MCF 10A (cell line): Measurements from ENCODE around the gene PHC1. TPM values are rescaled to one million over a fixed set of nuclear protein-coding genes. Genes with fewer than 3 reads are reported as not detected.
"Not testable (repeated sequence)": the region's sequence is repeated elsewhere in the genome, so short reads cannot be mapped to it uniquely, and the experiment has no call there.

ENCODE experiments used
- BruUV-seq: library from RNA; stranded (reverse); fragments of 400-500 nt; replicated peaks from 2 replicates; lab custom pipeline; 2021; lab: Mats Ljungman, UMichigan
- CTCF ChIA-PET: fragments of 300-600 bp; sonication (Branson Sonifier 250); formaldehyde crosslinking; extraction: SDS; loops from one replicate; lab custom pipeline; 2021; ENCODE audit warnings: antibody characterized with exemption, inconsistent platforms; lab: Yijun Ruan, JAX
- POLR2A ChIA-PET: fragments of 300-600, 350-650 bp; sonication (Branson Sonifier 250); formaldehyde crosslinking; extraction: SDS; loops from one replicate; lab custom pipeline; 2020; ENCODE audit warnings: antibody characterized with exemption, inconsistent platforms; lab: Yijun Ruan, JAX
- DNase-seq: peaks from one replicate; pipeline ENCODE4 v3.0.0-alpha.2; 2018; ENCODE audit not compliant: unreplicated experiment
- H3K27ac Mint-ChIP-seq: one replicate; pipeline ENCODE4 v1.8.0; 2022; ENCODE audit warnings: mild to moderate bottlenecking, low read depth, mixed read lengths; ENCODE audit not compliant: unreplicated experiment
- H3K27me3 Mint-ChIP-seq: one replicate; pipeline ENCODE4 v1.8.0; 2022; ENCODE audit warnings: mixed read lengths; ENCODE audit not compliant: insufficient read depth, unreplicated experiment
- H3K36me3 Mint-ChIP-seq: one replicate; pipeline ENCODE4 v1.8.0; 2022; ENCODE audit warnings: mild to moderate bottlenecking, moderate library complexity, mixed read lengths; ENCODE audit not compliant: insufficient read depth, unreplicated experiment
- H3K4me1 Mint-ChIP-seq: one replicate; pipeline ENCODE4 v1.8.0; 2022; ENCODE audit warnings: mixed read lengths; ENCODE audit not compliant: insufficient read depth, unreplicated experiment
- H3K4me3 Mint-ChIP-seq: one replicate; pipeline ENCODE4 v1.8.0; 2022; ENCODE audit warnings: mild to moderate bottlenecking, moderate library complexity, mixed read lengths; ENCODE audit not compliant: unreplicated experiment
- H3K9me3 Mint-ChIP-seq: one replicate; pipeline ENCODE4 v1.8.0; 2022; ENCODE audit warnings: mixed read lengths; ENCODE audit not compliant: unreplicated experiment
- intact Hi-C: fragments of 100-400 bp; cut with micrococcal nuclease; formaldehyde crosslinking; loops from 2 replicates; pipeline ENCODE4 v1.14.1; 2022
- total RNA-seq: library from RNA; stranded (reverse); gene quantifications from 2 replicates; pipeline ENCODE4 v1.2.3, GENCODE V29; 2022
- TF ChIP-seq, protein P1 (sequence below): fragments of 200-600 bp; IDR thresholded peaks from one replicate; pipeline ENCODE4 v1.8.0; 2022; ENCODE audit warnings: antibody characterized with exemption, mild to moderate bottlenecking; ENCODE audit not compliant: unreplicated experiment

The PHC1 gene
- total RNA-seq, 1 experiment from 2014 or later, result 23.0 TPM

DNA sequence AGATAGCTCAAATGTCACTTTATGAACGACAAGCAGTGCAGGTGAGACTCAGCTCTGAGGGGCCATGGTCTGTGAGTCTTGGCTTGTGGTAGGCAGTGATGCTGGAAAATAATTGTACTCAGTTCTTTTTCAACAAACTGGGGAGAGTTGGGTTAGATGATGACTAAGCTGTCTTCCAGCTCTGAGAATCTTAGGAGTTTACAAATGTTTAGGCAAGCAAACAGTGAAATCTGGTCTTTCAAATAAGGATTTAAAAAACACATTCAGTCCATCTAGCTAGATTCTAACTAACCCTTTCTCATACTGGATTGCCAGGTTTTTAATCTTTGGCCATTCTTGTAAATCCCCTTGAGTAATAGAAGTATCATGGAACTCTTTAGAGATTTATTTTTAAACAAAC, 3.4 kb downstream of the PHC1 start:
- H3K9me3 Mint-ChIP-seq, result no peaks in the 10 kb centered on the region
- no peaks in the 10 kb centered on the region for H3K27me3 Mint-ChIP-seq
- H3K27ac Mint-ChIP-seq, result no peak overlapping the region
- no peak for DNase-seq
- TF ChIP-seq, protein P1, sequence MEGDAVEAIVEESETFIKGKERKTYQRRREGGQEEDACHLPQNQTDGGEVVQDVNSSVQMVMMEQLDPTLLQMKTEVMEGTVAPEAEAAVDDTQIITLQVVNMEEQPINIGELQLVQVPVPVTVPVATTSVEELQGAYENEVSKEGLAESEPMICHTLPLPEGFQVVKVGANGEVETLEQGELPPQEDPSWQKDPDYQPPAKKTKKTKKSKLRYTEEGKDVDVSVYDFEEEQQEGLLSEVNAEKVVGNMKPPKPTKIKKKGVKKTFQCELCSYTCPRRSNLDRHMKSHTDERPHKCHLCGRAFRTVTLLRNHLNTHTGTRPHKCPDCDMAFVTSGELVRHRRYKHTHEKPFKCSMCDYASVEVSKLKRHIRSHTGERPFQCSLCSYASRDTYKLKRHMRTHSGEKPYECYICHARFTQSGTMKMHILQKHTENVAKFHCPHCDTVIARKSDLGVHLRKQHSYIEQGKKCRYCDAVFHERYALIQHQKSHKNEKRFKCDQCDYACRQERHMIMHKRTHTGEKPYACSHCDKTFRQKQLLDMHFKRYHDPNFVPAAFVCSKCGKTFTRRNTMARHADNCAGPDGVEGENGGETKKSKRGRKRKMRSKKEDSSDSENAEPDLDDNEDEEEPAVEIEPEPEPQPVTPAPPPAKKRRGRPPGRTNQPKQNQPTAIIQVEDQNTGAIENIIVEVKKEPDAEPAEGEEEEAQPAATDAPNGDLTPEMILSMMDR, result no peak
- H3K4me1 Mint-ChIP-seq, result peaks cover 14% of the 10 kb centered on the region
- H3K4me3 Mint-ChIP-seq, result no peak overlapping the region
- CTCF ChIA-PET, result interaction anchor here (1.0 kb wide), 1 partner anchor 235 kb away, joined by 4 read pairs; no protein-coding TSS in a partner anchor
- POLR2A ChIA-PET, result interaction anchor here (6.2 kb wide), 1 partner anchor 32 kb away, joined by 76 read pairs; the partner anchor contains the start of gene M6PR
- H3K36me3 Mint-ChIP-seq, result peaks cover 31% of the 10 kb centered on the region
- intact Hi-C loops, result loop anchor here (10.0 kb wide), 1 partner anchor 87 kb away; no protein-coding TSS in a partner anchor
- BruUV-seq, result no TSS peak

DNA sequence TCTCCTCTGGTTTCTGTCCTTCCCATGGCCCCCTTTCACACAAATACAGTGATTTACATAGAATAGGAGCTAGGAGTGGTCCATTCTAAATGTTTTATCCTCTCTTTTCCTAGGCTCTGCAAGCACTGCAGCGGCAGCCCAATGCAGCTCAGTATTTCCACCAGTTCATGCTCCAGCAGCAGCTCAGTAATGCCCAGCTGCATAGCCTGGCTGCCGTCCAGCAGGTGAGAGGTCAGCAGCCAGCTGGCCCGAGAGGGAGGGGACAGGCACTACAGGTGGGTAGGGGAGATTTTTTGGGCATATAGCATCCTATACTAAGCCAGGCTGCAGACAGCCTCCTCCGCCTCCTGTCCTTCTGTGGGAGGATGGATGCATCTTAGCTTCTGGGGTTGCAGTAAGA, 5.3 kb downstream of the PHC1 start:
- CTCF ChIA-PET, result interaction anchor here (0.6 to 1.9 kb wide), 3 partner anchors 24 to 1396 kb away, joined by 3 to 5 read pairs (median 3); no protein-coding TSS in a partner anchor
- BruUV-seq, DNase-seq, H3K9me3 Mint-ChIP-seq, H3K4me3 Mint-ChIP-seq, H3K27me3 Mint-ChIP-seq, H3K4me1 Mint-ChIP-seq, H3K27ac Mint-ChIP-seq: not testable (repeated sequence)
- intact Hi-C loops, result loop anchor here (10.0 kb wide), 1 partner anchor 85 kb away; no protein-coding TSS in a partner anchor
- H3K36me3 Mint-ChIP-seq, result peaks cover 37% of the 10 kb centered on the region
- POLR2A ChIA-PET, result interaction anchor here (0.7 kb wide), 1 partner anchor 109 kb away, joined by 3 read pairs; no protein-coding TSS in a partner anchor

GRCh38 chr12:8922544-8922943, 8.2 kb downstream of the PHC1 start:
- H3K27me3 Mint-ChIP-seq, result no peaks in the 10 kb centered on the region
- CTCF ChIA-PET, result interaction anchor here (1.3 kb wide), 1 partner anchor 8 kb away, joined by 8 read pairs; the partner anchor contains the start of gene PHC1
- peaks cover 37% of the 10 kb centered on the region for H3K36me3 Mint-ChIP-seq
- BruUV-seq, result no TSS peak
- H3K9me3 Mint-ChIP-seq, result no peaks in the 10 kb centered on the region
- DNase-seq, result no peak
- H3K4me3 Mint-ChIP-seq, result no peak overlapping the region
- H3K4me1 Mint-ChIP-seq, result no peaks in the 10 kb centered on the region
- TF ChIP-seq, protein P1, result no peak
- intact Hi-C loops, result no loop called here
- POLR2A ChIA-PET, result no interaction called here
- H3K27ac Mint-ChIP-seq, result no peak overlapping the region

DNA sequence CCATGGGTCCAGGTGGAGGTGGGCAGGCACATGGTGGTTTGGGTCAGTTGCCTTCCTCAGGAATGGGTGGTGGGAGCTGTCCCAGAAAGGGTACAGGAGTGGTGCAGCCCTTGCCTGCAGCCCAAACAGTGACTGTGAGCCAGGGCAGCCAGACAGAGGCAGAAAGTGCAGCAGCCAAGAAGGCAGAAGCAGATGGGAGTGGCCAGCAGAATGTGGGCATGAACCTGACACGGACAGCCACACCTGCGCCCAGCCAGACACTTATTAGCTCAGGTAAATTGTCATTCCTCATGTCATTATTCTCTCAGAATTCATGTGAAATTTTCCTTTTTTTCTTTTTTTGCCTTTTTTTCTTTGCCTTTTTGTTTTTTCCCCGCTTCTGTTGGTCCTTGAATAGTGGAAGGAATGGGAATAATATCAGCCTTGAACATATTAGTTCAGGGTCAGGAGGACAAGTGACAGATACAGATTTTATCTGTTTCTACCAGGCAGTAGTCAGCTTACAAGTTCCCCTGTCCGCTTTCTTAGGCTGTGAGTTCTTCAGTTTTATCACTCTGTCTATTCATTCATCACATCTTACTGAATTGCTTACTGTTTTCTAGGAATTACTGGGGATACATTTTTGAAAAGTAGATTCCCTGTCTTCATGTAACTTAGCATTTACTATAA, 16.5 kb downstream of the PHC1 start:
- peaks cover 16% of the 10 kb centered on the region for H3K36me3 Mint-ChIP-seq
- intact Hi-C loops, H3K4me3 Mint-ChIP-seq, DNase-seq, H3K9me3 Mint-ChIP-seq, BruUV-seq, POLR2A ChIA-PET, H3K27me3 Mint-ChIP-seq, H3K27ac Mint-ChIP-seq, H3K4me1 Mint-ChIP-seq: not testable (repeated sequence)
- CTCF ChIA-PET, result interaction anchor here (0.6 kb wide), 1 partner anchor 181 kb away, joined by 3 read pairs; no protein-coding TSS in a partner anchor

- H3K4me1 Mint-ChIP-seq, H3K27ac Mint-ChIP-seq, H3K27me3 Mint-ChIP-seq: not testable (repeated sequence)
Observed at GRCh38 chr12:8932464-8932863, 18.2 kb downstream of the PHC1 start.

GRCh38 chr12:8934080-8934479, 19.8 kb downstream of the PHC1 start:
- not testable (repeated sequence) for BruUV-seq, H3K9me3 Mint-ChIP-seq

More at GRCh38 chr12:8932464-8932863, 18.2 kb downstream of the PHC1 start:
- DNase-seq, CTCF ChIA-PET, intact Hi-C loops, POLR2A ChIA-PET, H3K9me3 Mint-ChIP-seq, H3K4me3 Mint-ChIP-seq, BruUV-seq: not testable (repeated sequence)
- peaks cover 21% of the 10 kb centered on the region for H3K36me3 Mint-ChIP-seq

More at GRCh38 chr12:8934080-8934479, 19.8 kb downstream of the PHC1 start:
- H3K4me1 Mint-ChIP-seq, intact Hi-C loops, H3K27me3 Mint-ChIP-seq, DNase-seq, CTCF ChIA-PET, H3K27ac Mint-ChIP-seq, H3K4me3 Mint-ChIP-seq: not testable (repeated sequence)
- H3K36me3 Mint-ChIP-seq, result peaks cover 25% of the 10 kb centered on the region
- POLR2A ChIA-PET, result interaction anchor here (0.6 to 1.3 kb wide), 2 partner anchors 15 to 21 kb away, joined by 3 read pairs; no protein-coding TSS in a partner anchor
